C1 segment of cervical spinal cord (tissue), 14 donors: Measurements from ENCODE around the gene YIF1A.

ENCODE experiments used
- DNase-seq, 14 donors: peaks; one replicate each; lab custom pipeline; 2025; lab: John Stamatoyannopoulos, UW

Gene YIF1A

GRCh38 chr11:66288671-66289547 lies at the start of gene YIF1A:
YIF1A (minus strand) TSS chr11:66289143; CDS start chr11:66288985, 158 bp downstream.
- peak; percentile 86 to 100 (median 98) for DNase-seq

GRCh38 chr11:66337103-66337899 lies 48.4 kb upstream of the YIF1A start:
- DNase-seq = no peak

GRCh38 chr11:66336234-66337102 lies 47.5 kb upstream of the YIF1A start, which contains the start of gene RIN1:
RIN1 (minus strand) TSS chr11:66336434; CDS start chr11:66336402, 32 bp downstream.
- peak in 4 of 14 donors; percentile 22 to 94 (median 50) for DNase-seq

- DNase-seq = peak in 1 of 14 donors; percentile 47
Observed at GRCh38 chr11:66335531-66336233, 46.7 kb upstream of the YIF1A start.

GRCh38 chr11:66334605-66335442 lies 45.9 kb upstream of the YIF1A start:
- peak in 1 of 14 donors; percentile 53 for DNase-seq

- DNase-seq = peak in 1 of 14 donors; percentile 53
Observed at GRCh38 chr11:66333896-66334604, 45.1 kb upstream of the YIF1A start.

- DNase-seq = no peak
Observed at GRCh38 chr11:66333220-66333877, 44.4 kb upstream of the YIF1A start.

- no peak for DNase-seq
Observed at GRCh38 chr11:66332371-66333219, 43.7 kb upstream of the YIF1A start.

GRCh38 chr11:66331542-66332370 lies 42.8 kb upstream of the YIF1A start:
- no peak for DNase-seq

GRCh38 chr11:66330931-66331330 lies 42.0 kb upstream of the YIF1A start:
- no peak for DNase-seq

- DNase-seq = no peak
Observed at GRCh38 chr11:66329165-66329673, 40.3 kb upstream of the YIF1A start.

- DNase-seq = peak in 12 of 14 donors; percentile 11 to 70 (median 48)
Observed at GRCh38 chr11:66328302-66329144, 39.6 kb upstream of the YIF1A start.

GRCh38 chr11:66328031-66328301 lies 39.0 kb upstream of the YIF1A start:
- no peak for DNase-seq

GRCh38 chr11:66327171-66328030 lies 38.5 kb upstream of the YIF1A start:
- no peak for DNase-seq
